Neutrophil (primary cell): ENCODE data around the gene CYP2W1.

Source experiments
- H3K27ac ChIP-seq: fragments of 200-600 bp; sonication (generic); 2 replicates; pipeline ENCODE4 v1.5.1; 2016; ENCODE audit warnings: mild to moderate bottlenecking, moderate library complexity
- H3K27me3 ChIP-seq: fragments of 200-600 bp; sonication (generic); 2 replicates; pipeline ENCODE4 v1.6.0; 2016; ENCODE audit warnings: mild to moderate bottlenecking
- H3K36me3 ChIP-seq: fragments of 200-600 bp; sonication (generic); 2 replicates; pipeline ENCODE4 v1.5.1; 2017
- H3K4me1 ChIP-seq, 2 experiments: fragments of 200-600 bp in 1 of 2; sonication (generic) in 1 of 2; 1 replicate in 1 of 2; 2 replicates in 1 of 2; pipeline versions ENCODE4 v1.5.1 to v1.6.1; 2013 to 2016; ENCODE audit warnings: low read depth in 1 of 2, low read length in 1 of 2, mild to moderate bottlenecking in 1 of 2, moderate library complexity in 1 of 2; ENCODE audit not compliant: control insufficient read depth in 1 of 2, insufficient read depth in 1 of 2
- H3K4me3 ChIP-seq, 2 experiments: fragments of 200-600 bp in 1 of 2; sonication (generic) in 1 of 2; 1 replicate in 1 of 2; 2 replicates in 1 of 2; pipeline ENCODE4 v1.5.1; 2013 to 2016; ENCODE audit warnings: low read depth in 1 of 2, low read length in 1 of 2, mild to moderate bottlenecking in 1 of 2, moderate library complexity in 1 of 2
- H3K9me3 ChIP-seq: fragments of 200-600 bp; sonication (generic); 2 replicates; pipeline ENCODE4 v1.5.1; 2016
- CTCF ChIP-seq: fragments of 200-600 bp; sonication (generic); IDR thresholded peaks from 2 replicates; pipeline ENCODE4 v1.5.1; 2016; ENCODE audit warnings: antibody characterized with exemption

CYP2W1 gene

GRCh38 chr7:987909-988308, 4.9 kb downstream of the CYP2W1 start:
- Histone ChIP-seq H3K4me3 (no peak overlapping the region), H3K27ac (no peak overlapping the region), H3K36me3 (no peaks in the 10 kb centered on the region), H3K4me1 (no peaks in the 10 kb centered on the region), H3K27me3 (peaks cover 48% of the 10 kb centered on the region), H3K9me3 (no peaks in the 10 kb centered on the region)
- TF ChIP-seq CTCF = no peak

- no peaks in the 10 kb centered on the region for H3K4me1 ChIP-seq
- H3K9me3 ChIP-seq = no peaks in the 10 kb centered on the region
- TF ChIP-seq CTCF = no peak
- no peak overlapping the region for H3K27ac ChIP-seq
- peaks cover 48% of the 10 kb centered on the region for H3K27me3 ChIP-seq
- no peak overlapping the region for H3K4me3 ChIP-seq
- H3K36me3 ChIP-seq = no peaks in the 10 kb centered on the region
Measured at GRCh38 chr7:988426-988911, 5.5 kb downstream of the CYP2W1 start.

- H3K4me3 ChIP-seq = no peak overlapping the region
- no peaks in the 10 kb centered on the region for H3K9me3 ChIP-seq
- no peak for TF ChIP-seq CTCF
- no peaks in the 10 kb centered on the region for H3K36me3 ChIP-seq
- peaks cover 54% of the 10 kb centered on the region for H3K27me3 ChIP-seq
- no peak overlapping the region for H3K27ac ChIP-seq
- H3K4me1 ChIP-seq = no peaks in the 10 kb centered on the region
Measured at GRCh38 chr7:988963-989529, 6.1 kb downstream of the CYP2W1 start.

GRCh38 chr7:990352-990932, 7.5 kb downstream of the CYP2W1 start:
- H3K4me1 ChIP-seq = no peaks in the 10 kb centered on the region
- no peak overlapping the region for H3K27ac ChIP-seq
- H3K36me3 ChIP-seq = no peaks in the 10 kb centered on the region
- H3K9me3 ChIP-seq = no peaks in the 10 kb centered on the region
- TF ChIP-seq CTCF = no peak
- peaks cover 49% of the 10 kb centered on the region for H3K27me3 ChIP-seq
- H3K4me3 ChIP-seq = no peak overlapping the region

GRCh38 chr7:990933-991728, 8.2 kb downstream of the CYP2W1 start:
- peaks cover 42% of the 10 kb centered on the region for H3K27me3 ChIP-seq

More at GRCh38 chr7:990933-991728, 8.2 kb downstream of the CYP2W1 start:
- H3K27ac ChIP-seq = no peak overlapping the region
- H3K9me3 ChIP-seq = no peaks in the 10 kb centered on the region
- no peak for TF ChIP-seq CTCF
- no peaks in the 10 kb centered on the region for H3K36me3 ChIP-seq
- no peak overlapping the region for H3K4me3 ChIP-seq
- no peaks in the 10 kb centered on the region for H3K4me1 ChIP-seq
